NB4 (cell line): ENCODE measurements around the gene TRPM1.

Experiments
- DNase-seq: peaks from one replicate; pipeline ENCODE4 v3.0.0; 2010; ENCODE audit warnings: low read depth
- H3K4me3 ChIP-seq: one replicate; pipeline ENCODE4 v1.5.1; 2011; ENCODE audit warnings: mild to moderate bottlenecking, low read depth, low read length, moderate library complexity
- CTCF ChIP-seq: IDR thresholded peaks from one replicate; pipeline ENCODE4 v1.5.1; 2012; ENCODE audit warnings: low read depth, low read length
- MAX ChIP-seq: IDR thresholded peaks from 2 replicates; pipeline ENCODE4 v1.6.1; 2011; ENCODE audit warnings: low read depth, low read length
- MYC ChIP-seq: IDR thresholded peaks from 2 replicates; pipeline ENCODE4 v1.6.1; 2011; ENCODE audit warnings: low read depth, low read length
- POLR2A ChIP-seq: IDR thresholded peaks from 2 replicates; pipeline ENCODE4 v1.6.1; 2011; ENCODE audit warnings: mild to moderate bottlenecking; ENCODE audit not compliant: insufficient read length; ENCODE audit errors: extremely low read depth

Gene TRPM1

GRCh38 chr15:31128477-31128876, 27.0 kb upstream of the TRPM1 start:
- DNase-seq, result no peak
- H3K4me3 ChIP-seq, result no peak overlapping the region
- no peak for TF ChIP-seq MAX
- TF ChIP-seq MYC, result no peak
- no peak for TF ChIP-seq CTCF
- TF ChIP-seq POLR2A, result no peak

GRCh38 chr15:31127596-31128261, 26.2 kb upstream of the TRPM1 start:
- H3K4me3 ChIP-seq, result no peak overlapping the region
- DNase-seq, result no peak
- TF ChIP-seq MAX (no peak), POLR2A (no peak), CTCF (no peak), MYC (no peak)

GRCh38 chr15:31125061-31125460, 23.5 kb upstream of the TRPM1 start:
- no peak for DNase-seq
- H3K4me3 ChIP-seq, result no peak overlapping the region
- no peak for TF ChIP-seq CTCF
- no peak for TF ChIP-seq POLR2A
- no peak for TF ChIP-seq MAX
- TF ChIP-seq MYC, result no peak

GRCh38 chr15:31116423-31117030, 15.0 kb upstream of the TRPM1 start:
- no peak for DNase-seq
- TF ChIP-seq MYC (no peak), CTCF (no peak), POLR2A (no peak), MAX (no peak)
- H3K4me3 ChIP-seq, result no peak overlapping the region

- TF ChIP-seq MAX, result no peak
- TF ChIP-seq POLR2A, result no peak
- TF ChIP-seq MYC, result no peak
- no peak for TF ChIP-seq CTCF
- DNase-seq, result no peak
- no peak overlapping the region for H3K4me3 ChIP-seq
Measured at GRCh38 chr15:31111091-31111647, 9.6 kb upstream of the TRPM1 start.
